GM12801 (cell line): ENCODE measurements around the gene BIRC3.

Experiments
- TF ChIP-seq, protein P1 (sequence below): IDR thresholded peaks from one replicate; pipeline ENCODE4 v1.5.1; 2011; ENCODE audit warnings: control low read depth; ENCODE audit not compliant: insufficient read length; ENCODE audit errors: extremely low read depth

BIRC3 gene

DNA sequence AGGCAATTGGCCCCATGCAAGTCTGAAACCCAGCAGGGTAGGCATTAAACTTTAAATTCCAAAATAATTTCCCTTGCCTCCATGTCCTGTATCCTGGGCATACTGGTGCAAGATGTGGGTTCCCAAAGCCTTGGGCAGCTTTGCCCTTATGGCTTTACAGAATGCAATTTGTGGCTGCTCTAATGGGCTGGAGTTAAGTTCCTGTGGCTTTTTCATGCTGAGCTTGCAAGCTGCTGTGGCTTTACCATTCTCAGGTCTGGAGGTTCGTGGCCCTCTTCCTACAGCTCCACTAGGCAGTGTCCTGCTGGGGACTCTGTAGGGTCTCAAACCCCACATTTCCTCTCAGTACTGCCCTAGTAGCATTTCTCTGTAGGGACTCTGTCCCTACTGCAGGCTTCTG, 15.0 kb upstream of the BIRC3 start:
- TF ChIP-seq, protein P1, sequence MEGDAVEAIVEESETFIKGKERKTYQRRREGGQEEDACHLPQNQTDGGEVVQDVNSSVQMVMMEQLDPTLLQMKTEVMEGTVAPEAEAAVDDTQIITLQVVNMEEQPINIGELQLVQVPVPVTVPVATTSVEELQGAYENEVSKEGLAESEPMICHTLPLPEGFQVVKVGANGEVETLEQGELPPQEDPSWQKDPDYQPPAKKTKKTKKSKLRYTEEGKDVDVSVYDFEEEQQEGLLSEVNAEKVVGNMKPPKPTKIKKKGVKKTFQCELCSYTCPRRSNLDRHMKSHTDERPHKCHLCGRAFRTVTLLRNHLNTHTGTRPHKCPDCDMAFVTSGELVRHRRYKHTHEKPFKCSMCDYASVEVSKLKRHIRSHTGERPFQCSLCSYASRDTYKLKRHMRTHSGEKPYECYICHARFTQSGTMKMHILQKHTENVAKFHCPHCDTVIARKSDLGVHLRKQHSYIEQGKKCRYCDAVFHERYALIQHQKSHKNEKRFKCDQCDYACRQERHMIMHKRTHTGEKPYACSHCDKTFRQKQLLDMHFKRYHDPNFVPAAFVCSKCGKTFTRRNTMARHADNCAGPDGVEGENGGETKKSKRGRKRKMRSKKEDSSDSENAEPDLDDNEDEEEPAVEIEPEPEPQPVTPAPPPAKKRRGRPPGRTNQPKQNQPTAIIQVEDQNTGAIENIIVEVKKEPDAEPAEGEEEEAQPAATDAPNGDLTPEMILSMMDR: no peak

DNA sequence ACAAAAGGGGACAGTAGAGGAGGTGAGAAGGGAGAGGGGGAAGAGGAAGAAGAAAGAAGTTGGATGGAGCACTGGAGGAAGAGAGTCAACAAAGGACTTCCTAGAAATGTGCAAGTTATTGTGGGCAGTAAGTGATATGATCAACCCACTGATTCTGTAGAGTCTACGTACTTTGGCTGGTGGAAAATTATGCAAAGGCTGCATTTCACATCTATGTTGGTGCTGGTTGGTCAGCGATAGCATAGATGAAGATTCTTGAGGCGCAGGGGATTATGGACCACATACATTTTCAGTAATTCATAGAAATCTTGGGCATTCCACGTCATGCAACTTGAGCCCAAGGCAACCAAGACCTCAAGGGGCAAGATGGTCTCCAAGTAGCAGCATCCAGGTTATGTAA, 12.6 kb upstream of the BIRC3 start:
- TF ChIP-seq, protein P1: no peak

- TF ChIP-seq, protein P1: no peak
These were observed 11.8 kb upstream of the BIRC3 start for GRCh38 chr11:102305352-102306047.

DNA sequence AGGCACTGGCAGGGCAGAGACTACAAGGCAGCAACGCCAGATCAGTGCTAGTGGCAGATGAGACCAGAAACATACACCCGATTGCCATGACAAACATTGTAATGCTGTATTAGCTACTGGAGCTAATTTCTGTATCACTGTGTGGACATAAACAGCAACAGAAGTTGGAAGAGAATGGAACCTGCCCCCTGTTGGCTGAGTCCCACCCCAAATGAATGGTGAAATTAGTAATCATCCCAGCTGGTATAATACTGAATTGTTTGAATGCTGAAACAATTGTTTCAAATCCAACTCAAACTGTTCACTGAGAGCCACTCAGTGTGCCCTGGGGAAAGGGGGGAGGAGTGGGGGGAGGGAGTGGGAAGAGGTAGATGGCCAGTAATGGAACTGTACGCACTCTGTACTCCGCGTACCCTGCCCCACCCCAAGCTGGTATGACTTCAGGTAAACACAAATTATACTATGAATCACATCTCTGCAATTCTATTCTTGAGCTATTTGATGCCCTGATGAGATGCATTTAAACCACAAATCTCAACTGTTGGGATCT, 11.2 kb upstream of the BIRC3 start:
- TF ChIP-seq, protein P1: no peak

DNA sequence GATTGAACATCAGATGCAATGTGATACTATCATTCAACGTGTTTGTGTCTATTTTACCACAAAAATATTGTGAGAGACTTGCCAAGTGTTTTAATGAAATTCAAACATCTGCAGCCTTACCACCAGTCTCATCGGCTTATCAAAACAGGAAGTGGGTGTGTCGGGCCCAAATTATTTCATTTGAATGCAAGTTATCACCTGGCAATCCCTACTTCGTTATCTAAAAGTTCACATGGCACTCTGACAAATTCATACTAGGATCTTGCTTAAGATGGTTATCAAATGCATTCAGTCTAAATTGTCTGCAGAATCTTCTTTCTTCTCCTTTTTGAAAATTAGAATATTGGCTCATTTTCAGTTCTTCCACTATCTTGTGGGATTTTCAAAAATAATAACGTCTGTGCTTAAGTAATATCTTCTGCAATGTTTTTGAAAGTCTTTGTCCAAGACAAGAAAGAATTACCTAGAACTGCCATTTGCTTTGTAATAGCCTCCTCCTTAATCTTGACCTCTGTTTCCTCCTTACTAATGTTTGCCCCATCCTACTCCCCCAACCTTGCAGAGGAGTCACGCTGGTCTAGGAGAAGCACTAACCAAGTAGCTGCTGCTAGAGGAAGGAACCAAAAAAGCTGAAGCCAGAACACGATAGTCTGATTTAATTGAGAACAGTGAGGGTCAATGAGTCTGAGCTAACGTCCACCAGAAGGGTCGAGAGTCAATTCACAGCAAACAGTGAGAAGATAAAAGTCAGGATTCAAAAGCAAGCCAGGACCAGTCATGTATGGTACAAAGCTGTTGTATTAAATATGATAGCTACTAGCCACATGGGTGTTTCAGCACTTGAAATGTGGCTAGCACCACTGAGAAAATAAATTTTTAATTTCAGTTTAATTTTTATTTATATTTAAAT, 10.2 kb upstream of the BIRC3 start:
- TF ChIP-seq, protein P1: no peak

DNA sequence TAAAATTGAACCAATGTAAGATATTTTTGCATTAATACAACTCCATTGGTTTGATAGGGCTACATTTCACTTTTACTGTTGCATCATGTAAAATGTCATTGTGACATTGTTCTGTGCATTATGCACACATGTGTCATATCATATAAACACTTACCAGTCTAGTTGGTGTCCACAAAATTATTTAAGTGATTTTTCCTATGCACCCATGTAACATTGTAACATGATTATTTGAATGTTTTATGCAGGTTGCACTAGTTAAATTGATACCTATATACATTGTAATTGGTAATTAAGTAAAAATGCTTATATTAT, 9.6 kb upstream of the BIRC3 start:
- TF ChIP-seq, protein P1: no peak
